ENCODE data around the gene PEX14. TPM values are rescaled to one million over a fixed set of nuclear protein-coding genes. Genes with fewer than 3 reads are reported as not detected.
A peak's percentile ranks its signal among the peaks of the same experiment; 100 is the strongest.

The PEX14 gene
- total and polyA plus RNA-seq, 9 of the 15 experiments (the other 6 are each of a cell fraction or from before 2014, with no cell fraction given) = 2.6 to 45.7 (median 22.7) TPM

DNA sequence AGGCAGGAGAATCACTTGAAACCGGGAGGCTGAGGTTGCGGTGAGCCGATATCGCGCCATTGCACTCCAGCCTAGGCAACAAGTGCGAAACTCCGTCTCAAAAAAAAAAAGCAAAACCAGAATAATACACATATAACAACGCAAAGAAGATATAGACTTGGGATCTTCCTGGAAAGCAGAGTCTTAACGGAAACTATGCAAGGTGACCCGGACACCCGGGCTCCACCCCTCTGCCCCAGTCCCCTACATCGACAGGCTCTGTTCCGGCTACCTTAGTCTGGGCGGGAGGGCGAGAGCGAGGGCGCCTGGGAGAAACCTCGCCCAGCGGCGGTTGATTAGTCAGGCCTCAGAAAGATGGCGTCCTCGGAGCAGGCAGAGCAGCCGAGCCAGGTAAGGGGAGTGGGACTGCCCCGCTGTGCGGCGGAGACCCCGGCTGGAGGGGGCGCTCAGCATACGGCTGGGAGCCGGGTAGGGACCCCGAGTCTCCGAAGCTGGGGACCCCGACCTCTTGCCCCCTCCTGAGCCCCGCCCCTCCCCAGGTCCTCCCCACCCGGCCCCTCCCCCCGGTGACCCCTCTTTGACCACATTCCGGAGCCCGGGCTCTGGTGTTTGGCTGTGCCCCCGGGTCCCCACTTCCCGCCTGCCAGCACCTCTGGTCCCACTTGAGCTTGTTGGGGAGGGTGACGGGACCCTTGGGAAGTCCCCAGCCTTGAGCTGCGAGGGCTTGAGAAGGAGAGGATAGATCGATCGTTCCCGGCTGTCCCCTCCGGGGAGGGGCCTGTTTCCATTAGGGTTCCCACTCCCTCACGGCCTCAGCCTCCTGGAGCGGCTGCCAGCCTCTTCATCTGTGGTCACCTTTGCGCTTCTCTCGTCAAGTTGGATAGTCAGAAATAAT is at the start of gene PEX14 (continued):
- TF ChIP-seq ZNF280A (IDR thresholded peaks at IDR 0.05; ENCODE audit: low read depth, partially characterized antibody) (no peak), HDGF (IDR thresholded peaks at IDR 0.05) (0 out of 2 replicates have a peak, but pooled peaks have one; percentile 80), CCNT2 (IDR thresholded peaks at IDR 0.05; ENCODE audit: borderline replicate concordance, extremely low read depth, insufficient read length, low read depth, low read length) (peak; percentile 50), ZBTB26 (CRISPR knock-in tag; IDR thresholded peaks at IDR 0.05) (peak; percentile 80; the same call in 1 of the 2 replicates), ZNF830 (CRISPR knock-in tag; IDR thresholded peaks at IDR 0.05) (no peak), POLR2AphosphoS2 (IDR thresholded peaks at IDR 0.05; ENCODE audit: low read length) (no peak), TAF7 (tag; IDR thresholded peaks at IDR 0.05) (peak; percentile 85), HINFP (tag; conservative IDR thresholded peaks at IDR 0.05; ENCODE audit: low read depth) (no peak), CEBPG (CRISPR knock-in tag; IDR thresholded peaks at IDR 0.05) (no peak), CEBPG (tag; conservative IDR thresholded peaks at IDR 0.05 in 1 of 2, IDR thresholded peaks at IDR 0.05 in 1 of 2) (no peak), ZNF57 (CRISPR knock-in tag; IDR thresholded peaks at IDR 0.05) (no peak), MBD2 (IDR thresholded peaks at IDR 0.05; ENCODE audit: borderline replicate concordance, low read depth) (peak; percentile 76), PATZ1 (CRISPR knock-in tag; IDR thresholded peaks at IDR 0.05; ENCODE audit: borderline replicate concordance) (no peak), NR4A1 (CRISPR knock-in tag; IDR thresholded peaks at IDR 0.05) (no peak), NR4A1 (tag; IDR thresholded peaks at IDR 0.05) (peak; percentile 72; the same call in 1 of the 2 replicates), ZNF212 (CRISPR knock-in tag; IDR thresholded peaks at IDR 0.05) (no peak), MAZ (CRISPR knock-in tag; conservative IDR thresholded peaks at IDR 0.05 in 1 of 2, IDR thresholded peaks at IDR 0.05 in 1 of 2) (peak; percentile 95)
- TF ChIP-seq, protein P1, sequence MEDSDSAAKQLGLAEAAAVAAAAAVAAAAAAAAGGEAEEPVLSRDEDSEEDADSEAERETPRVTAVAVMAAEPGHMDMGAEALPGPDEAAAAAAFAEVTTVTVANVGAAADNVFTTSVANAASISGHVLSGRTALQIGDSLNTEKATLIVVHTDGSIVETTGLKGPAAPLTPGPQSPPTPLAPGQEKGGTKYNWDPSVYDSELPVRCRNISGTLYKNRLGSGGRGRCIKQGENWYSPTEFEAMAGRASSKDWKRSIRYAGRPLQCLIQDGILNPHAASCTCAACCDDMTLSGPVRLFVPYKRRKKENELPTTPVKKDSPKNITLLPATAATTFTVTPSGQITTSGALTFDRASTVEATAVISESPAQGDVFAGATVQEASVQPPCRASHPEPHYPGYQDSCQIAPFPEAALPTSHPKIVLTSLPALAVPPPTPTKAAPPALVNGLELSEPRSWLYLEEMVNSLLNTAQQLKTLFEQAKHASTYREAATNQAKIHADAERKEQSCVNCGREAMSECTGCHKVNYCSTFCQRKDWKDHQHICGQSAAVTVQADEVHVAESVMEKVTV (CRISPR knock-in tag; IDR thresholded peaks at IDR 0.05) = no peak
